ENCODE measurements around the gene MAP2K5.

MAP2K5 gene

DNA sequence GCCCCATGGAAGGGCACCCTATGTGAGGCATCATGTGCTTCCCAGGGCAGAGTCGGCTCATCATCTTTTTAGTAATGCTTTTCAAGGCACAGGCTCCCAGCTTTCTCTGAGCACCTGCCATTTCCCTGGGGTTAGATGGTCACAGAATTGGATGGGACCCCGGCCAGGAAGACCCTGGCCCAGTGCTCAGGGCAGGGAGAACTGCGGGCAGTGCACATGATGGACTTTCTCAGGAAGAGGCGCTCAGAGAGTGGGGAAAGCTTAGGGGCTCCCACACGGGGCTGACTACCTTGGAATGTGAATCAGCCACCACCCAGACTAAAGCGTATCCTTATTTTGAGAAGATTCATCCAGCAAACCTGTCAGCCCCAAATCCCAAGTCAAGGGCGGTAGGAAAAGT is 266.3 kb downstream of the MAP2K5 start:
- POLR2A ChIA-PET, result no interaction called here
- TF ChIP-seq, protein P1, sequence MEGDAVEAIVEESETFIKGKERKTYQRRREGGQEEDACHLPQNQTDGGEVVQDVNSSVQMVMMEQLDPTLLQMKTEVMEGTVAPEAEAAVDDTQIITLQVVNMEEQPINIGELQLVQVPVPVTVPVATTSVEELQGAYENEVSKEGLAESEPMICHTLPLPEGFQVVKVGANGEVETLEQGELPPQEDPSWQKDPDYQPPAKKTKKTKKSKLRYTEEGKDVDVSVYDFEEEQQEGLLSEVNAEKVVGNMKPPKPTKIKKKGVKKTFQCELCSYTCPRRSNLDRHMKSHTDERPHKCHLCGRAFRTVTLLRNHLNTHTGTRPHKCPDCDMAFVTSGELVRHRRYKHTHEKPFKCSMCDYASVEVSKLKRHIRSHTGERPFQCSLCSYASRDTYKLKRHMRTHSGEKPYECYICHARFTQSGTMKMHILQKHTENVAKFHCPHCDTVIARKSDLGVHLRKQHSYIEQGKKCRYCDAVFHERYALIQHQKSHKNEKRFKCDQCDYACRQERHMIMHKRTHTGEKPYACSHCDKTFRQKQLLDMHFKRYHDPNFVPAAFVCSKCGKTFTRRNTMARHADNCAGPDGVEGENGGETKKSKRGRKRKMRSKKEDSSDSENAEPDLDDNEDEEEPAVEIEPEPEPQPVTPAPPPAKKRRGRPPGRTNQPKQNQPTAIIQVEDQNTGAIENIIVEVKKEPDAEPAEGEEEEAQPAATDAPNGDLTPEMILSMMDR (IDR thresholded peaks at IDR 0.05; ENCODE audit: control extremely low read depth, extremely low read depth, low read depth, missing control alignments), result no peak
- CTCF ChIA-PET, result interaction anchor here (1.0 to 1.6 kb wide), 4 partner anchors 9 to 375 kb away, joined by 3 to 4 read pairs (median 3); no protein-coding TSS in a partner anchor
- no peak for DNase-seq (ENCODE audit: extremely low spot score)

DNA sequence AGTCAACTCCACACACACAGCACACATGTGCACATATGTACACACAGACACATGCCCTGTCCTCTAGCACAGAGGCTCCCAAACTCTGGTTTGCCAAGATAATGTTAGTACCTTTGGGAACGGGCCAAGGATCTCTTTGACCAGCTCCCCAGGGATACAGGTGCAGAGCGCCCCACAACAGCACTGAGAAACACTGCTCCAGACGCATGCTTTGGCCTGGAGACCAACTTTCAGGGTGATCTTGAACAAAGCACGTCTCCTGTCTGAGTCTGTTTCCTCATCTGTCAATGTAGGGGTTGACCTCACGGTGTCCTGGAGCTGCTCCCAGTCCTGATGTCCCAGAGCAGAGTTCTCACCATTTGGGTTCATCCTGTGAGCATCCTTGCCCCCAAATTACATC is 266.9 kb downstream of the MAP2K5 start:
- POLR2A ChIA-PET, result no interaction called here
- no peak for DNase-seq (ENCODE audit: extremely low spot score)
- TF ChIP-seq, protein P1 (IDR thresholded peaks at IDR 0.05; ENCODE audit: control extremely low read depth, extremely low read depth, low read depth, missing control alignments), result no peak
- CTCF ChIA-PET, result interaction anchor here (1.2 to 1.6 kb wide), 2 partner anchors 8 to 376 kb away, joined by 3 to 4 read pairs; no protein-coding TSS in a partner anchor

DNA sequence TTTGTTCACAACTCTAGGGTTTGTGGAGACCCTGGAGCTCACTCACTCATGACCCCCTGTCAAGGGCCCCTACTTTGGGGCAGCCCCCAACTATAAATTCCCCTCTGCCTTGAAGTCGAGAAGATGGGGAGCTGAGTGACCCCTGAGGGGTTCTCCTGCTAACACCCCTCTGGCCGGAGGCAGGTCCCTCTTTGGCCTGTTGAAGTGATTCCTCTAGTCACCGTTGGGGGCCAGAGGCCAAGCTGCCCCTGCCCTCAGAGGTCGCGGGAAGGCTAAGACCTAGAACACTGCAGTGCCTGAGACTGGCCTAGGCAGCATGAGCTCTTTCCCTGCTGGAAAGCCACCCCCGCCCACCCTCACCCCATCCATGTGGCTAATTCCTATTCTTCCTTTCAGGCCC is 267.4 kb downstream of the MAP2K5 start:
- TF ChIP-seq, protein P1 (IDR thresholded peaks at IDR 0.05; ENCODE audit: control extremely low read depth, extremely low read depth, low read depth, missing control alignments), result no peak
- POLR2A ChIA-PET, result no interaction called here
- CTCF ChIA-PET, result no interaction called here
- no peak for DNase-seq (ENCODE audit: extremely low spot score)

DNA sequence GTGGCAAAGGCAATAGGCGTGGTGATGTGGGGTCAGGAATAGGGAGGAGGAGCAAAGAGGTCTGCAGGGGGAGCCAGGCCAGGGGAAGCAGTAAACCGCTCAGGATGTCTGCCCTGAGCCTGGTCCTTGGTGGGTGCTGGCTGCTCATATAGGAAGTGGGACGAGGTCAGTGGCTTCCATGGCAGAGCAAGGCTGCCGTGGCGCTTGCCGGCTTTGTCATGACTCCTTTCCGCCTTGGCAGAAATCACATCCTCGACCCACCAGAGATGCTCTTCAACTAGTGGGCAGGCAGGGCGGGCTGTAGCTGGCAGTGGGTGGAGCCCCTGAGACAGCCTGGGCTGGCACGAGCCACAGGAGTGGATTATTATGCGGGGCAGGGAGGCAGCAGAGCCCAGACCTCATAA is 269.7 kb downstream of the MAP2K5 start:
- CTCF ChIA-PET, result no interaction called here
- POLR2A ChIA-PET, result no interaction called here
- TF ChIP-seq, protein P1 (IDR thresholded peaks at IDR 0.05; ENCODE audit: control extremely low read depth, extremely low read depth, low read depth, missing control alignments), result no peak
- DNase-seq (ENCODE audit: extremely low spot score), result no peak

DNA sequence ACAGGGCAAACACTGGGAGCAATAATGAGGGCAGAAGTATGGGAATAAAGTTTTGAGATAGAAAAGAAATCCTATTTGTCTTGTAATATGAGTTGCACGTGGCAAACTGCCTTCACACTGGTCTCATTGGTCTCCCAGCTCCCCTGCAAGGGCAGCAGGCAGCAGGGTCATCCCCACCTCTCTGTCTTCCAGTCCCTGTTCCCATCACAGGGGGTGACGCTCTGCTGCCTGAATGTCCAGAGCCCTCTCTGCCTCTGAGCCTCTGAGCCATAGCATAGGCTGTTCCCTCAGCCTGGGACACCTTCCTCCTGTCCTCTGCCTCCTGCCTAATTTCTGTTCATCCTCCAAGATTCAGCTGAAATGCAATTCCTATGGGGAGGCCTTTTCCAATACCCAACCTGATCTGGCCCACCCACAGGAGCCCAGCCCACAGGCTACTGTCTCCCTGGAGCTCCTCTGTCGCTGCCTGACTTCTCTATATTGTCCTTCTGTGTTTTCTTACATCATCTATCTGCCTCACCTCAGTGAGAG is 270.7 kb downstream of the MAP2K5 start:
- ChIA-PET CTCF (interaction anchor here (1.0 kb wide), 1 partner anchor 484 kb away, joined by 3 read pairs; no protein-coding TSS in a partner anchor), POLR2A (no interaction called here)
- TF ChIP-seq, protein P1 (IDR thresholded peaks at IDR 0.05; ENCODE audit: control extremely low read depth, extremely low read depth, low read depth, missing control alignments), result no peak
- no peak for DNase-seq (ENCODE audit: extremely low spot score)

DNA sequence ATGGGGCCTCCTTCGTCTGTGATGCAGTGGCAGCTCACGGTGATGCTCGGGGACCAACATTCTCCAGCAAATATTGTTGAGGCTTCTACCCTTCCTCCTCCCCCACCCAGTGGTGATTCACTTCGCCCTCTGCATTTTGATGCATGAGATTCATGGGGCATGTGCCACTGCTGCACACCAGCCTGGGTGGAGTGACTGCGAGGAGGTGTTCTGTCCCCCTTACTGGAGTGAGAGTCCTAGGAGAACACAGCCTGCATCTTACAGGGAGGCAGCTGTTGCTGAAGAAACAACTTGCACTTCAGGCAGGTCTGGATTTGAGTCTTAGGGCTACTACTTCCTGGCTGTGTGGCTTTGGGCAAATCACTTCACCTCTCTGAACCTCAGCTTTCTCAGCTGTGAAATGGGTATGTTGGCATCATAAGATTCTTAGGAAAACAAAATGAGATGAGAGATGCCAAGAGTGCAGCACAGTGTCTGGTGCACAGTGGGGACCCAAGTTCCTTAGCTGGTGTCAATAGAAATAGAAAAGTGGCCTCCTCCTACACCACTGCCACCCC is 272.6 kb downstream of the MAP2K5 start:
- DNase-seq (ENCODE audit: extremely low spot score), result no peak
- POLR2A ChIA-PET, result no interaction called here
- CTCF ChIA-PET, result no interaction called here
- TF ChIP-seq, protein P1 (IDR thresholded peaks at IDR 0.05; ENCODE audit: control extremely low read depth, extremely low read depth, low read depth, missing control alignments), result no peak
